KOPT-K1 (cell line): ENCODE data around the gene MRPL49.
"Not testable (repeated sequence)": the region's sequence is repeated elsewhere in the genome, so short reads cannot be mapped to it uniquely, and the experiment has no call there.

Experiments used
- H3K27ac ChIP-seq: fragments of 200-600 bp; sonication (generic); 2 replicates; pipeline ENCODE4 v1.5.1; 2016; ENCODE audit warnings: antibody characterized with exemption, mild to moderate bottlenecking, low read depth, low read length; ENCODE audit not compliant: poor library complexity, severe bottlenecking
- H3K36me3 ChIP-seq: fragments of 200-600 bp; sonication (generic); 2 replicates; pipeline ENCODE4 v1.5.1; 2017; ENCODE audit warnings: antibody characterized with exemption, mild to moderate bottlenecking, low read length, moderate library complexity; ENCODE audit not compliant: insufficient read depth
- H3K9me3 ChIP-seq: fragments of 200-600 bp; sonication (generic); 2 replicates; pipeline ENCODE4 v1.5.1; 2017; ENCODE audit warnings: antibody characterized with exemption, low read length, mild to moderate bottlenecking; ENCODE audit not compliant: insufficient read depth, poor library complexity, severe bottlenecking

MRPL49 gene

DNA sequence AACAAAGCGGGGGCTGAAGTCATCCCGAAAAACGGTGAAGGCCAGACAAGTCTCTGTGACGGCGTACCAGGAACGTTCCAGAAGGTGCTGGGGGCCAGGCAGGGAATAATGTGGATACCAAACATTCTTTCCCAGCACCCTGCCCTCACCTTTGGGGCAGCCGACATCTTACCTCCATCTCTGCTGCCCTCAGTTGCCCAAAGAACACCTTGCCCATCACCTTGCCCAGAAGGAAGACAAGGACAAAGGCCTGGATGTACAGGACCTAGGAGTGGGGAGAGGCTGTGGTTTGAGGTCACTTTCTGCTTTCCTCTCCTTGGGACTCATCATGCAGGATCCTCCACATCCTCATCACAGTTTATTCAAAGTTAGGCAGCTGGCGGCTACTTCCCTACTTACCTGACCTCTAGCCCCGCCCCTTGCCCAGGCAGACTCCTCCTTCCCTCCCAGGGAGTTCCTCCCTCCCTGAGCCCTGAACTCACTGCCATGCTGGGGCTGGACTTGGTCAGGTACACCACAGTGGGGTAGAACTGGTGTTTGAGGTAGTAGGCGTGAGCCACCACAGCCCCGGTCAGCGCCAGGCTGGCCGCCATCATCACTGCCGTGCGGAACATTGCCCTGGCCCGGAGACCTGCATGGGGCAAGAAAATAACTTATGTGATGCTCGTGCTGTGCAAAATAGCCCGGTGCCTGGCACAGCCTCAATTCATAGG lies 11.0 kb downstream of the MRPL49 start:
- Histone ChIP-seq H3K36me3 (peaks cover 49% of the 10 kb centered on the region), H3K9me3 (no peaks in the 10 kb centered on the region), H3K27ac (peak overlapping the region; percentile 92)

- peaks cover 44% of the 10 kb centered on the region for H3K36me3 ChIP-seq
- no peaks in the 10 kb centered on the region for H3K9me3 ChIP-seq
- peak overlapping the region; percentile 92 for H3K27ac ChIP-seq
Observed at GRCh38 chr11:65133724-65134123, 11.6 kb downstream of the MRPL49 start.

DNA sequence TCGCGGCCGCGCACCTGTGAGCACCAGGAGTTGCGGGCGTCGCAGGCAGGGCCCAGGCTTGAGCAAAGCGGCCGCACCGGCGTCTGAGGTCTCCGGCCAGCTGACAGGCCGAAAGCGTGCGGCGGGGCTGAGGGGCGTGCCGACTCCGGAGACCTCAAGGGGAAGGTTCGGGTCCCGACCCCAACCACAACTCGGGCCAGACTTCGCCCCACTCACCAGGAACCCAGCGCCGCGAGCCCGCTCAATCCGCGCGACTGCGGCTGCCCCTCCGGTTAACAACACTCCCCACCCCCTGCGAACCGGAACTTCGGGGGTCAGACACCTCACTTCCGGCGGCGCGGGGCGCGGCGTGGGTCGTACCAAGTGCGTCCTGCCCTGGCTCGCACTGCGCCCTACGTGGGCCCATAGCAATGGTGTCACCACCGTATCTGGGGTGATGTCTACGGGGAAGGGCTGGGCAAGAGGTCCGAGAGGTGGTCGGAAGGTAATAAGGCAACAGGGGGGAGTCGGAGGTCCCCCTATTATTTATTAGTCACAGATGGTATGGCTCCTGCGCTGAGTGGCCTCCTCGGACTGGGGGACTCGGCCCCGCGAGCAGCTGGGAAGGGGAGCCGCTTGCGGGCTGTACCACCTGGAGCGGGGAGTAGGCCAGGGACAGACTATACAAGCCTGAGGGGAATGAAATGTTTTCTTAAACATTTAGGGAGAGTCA lies 12.3 kb downstream of the MRPL49 start, which contains the start of gene SYVN1:
TSS of gene SYVN1 (minus strand) at position 280 of the 712 bp plus-strand sequence. CDS start 918 bp downstream, outside the sequence.
- H3K27ac ChIP-seq, result peak within 1 kb of the TSS; percentile 92
- no peaks in the 10 kb centered on the region for H3K9me3 ChIP-seq
- peaks cover 37% of the 10 kb centered on the region for H3K36me3 ChIP-seq

DNA sequence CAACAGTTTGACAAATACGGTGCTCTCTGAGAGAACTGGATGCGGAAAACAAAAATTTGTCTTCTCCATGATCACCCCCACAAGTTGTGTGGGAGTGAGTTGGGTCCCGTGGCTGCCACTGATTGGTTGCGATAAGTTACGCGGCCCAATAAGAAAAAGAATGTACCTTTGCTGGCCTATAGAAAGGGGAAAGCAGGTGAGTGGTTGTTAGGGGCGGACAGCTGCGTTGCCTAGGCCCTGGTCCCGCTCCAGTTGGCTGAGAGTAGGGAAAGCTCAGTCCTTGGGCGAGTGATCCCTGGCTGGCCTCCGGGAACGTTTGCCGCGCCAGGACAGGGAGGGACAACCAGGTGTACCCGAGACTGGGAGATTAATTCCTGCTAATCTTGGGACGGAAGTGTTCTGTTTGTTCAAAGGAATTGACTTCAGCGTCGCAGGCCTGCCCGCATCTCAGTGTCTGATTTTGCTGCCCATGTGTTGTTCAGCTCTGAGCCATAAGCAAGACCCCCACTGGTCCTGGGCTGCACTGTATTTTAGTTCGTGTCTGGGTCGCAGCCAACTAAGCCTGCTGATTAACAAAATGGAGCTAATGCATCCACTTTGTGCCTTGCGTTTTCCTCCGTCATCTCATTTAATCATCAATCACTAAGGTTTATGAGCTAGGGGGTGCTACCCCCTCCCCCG lies 13.0 kb downstream of the MRPL49 start:
- no peaks in the 10 kb centered on the region for H3K9me3 ChIP-seq
- H3K27ac ChIP-seq, result peak overlapping the region; percentile 92

GRCh38 chr11:65135633-65136145 lies 13.6 kb downstream of the MRPL49 start:
- Histone ChIP-seq H3K36me3 (peaks cover 24% of the 10 kb centered on the region), H3K9me3 (no peaks in the 10 kb centered on the region), H3K27ac (peak overlapping the region; percentile 92)

More for the DNA sequence above, 13.0 kb downstream of the MRPL49 start:
- H3K36me3 ChIP-seq, result peaks cover 30% of the 10 kb centered on the region

- no peak overlapping the region for H3K27ac ChIP-seq
- peaks cover 15% of the 10 kb centered on the region for H3K36me3 ChIP-seq
- H3K9me3 ChIP-seq, result no peaks in the 10 kb centered on the region
Observed at GRCh38 chr11:65136515-65137096, 14.5 kb downstream of the MRPL49 start.

DNA sequence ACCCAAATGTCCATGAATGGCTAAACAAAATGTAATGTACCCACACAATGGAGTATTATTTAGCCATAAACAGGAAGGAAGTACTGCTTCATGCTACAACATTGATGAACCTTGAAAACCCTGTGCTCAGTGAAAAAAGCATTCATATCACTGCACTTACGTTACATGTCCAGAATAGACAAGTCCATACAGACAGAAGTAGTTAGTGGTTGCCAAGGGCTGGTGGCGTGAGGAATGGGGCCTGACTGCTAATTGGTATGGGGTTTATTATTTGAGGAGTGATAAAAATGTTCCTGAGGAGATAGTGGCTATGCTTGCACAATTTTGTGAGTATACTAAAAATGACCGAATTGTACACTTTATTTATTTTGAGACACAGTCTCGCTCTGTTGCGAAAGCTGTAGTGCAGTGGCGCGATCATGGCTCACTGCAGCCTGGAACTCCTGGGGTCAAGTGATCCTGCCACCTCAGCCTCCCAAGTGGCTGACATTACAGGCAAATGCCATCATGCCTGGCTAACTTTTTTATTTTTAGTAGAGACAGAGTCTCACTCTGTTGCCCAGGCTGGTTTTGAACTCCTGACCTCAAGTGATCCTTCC lies 19.9 kb downstream of the MRPL49 start:
- no peak overlapping the region for H3K27ac ChIP-seq

GRCh38 chr11:65147352-65148075 lies 25.4 kb downstream of the MRPL49 start:
- Histone ChIP-seq H3K9me3 (peaks cover 5% of the 10 kb centered on the region), H3K36me3 (no peaks in the 10 kb centered on the region), H3K27ac (no peak overlapping the region)

More for the DNA sequence above, 19.9 kb downstream of the MRPL49 start:
- H3K9me3 ChIP-seq, result no peaks in the 10 kb centered on the region
- no peaks in the 10 kb centered on the region for H3K36me3 ChIP-seq

DNA sequence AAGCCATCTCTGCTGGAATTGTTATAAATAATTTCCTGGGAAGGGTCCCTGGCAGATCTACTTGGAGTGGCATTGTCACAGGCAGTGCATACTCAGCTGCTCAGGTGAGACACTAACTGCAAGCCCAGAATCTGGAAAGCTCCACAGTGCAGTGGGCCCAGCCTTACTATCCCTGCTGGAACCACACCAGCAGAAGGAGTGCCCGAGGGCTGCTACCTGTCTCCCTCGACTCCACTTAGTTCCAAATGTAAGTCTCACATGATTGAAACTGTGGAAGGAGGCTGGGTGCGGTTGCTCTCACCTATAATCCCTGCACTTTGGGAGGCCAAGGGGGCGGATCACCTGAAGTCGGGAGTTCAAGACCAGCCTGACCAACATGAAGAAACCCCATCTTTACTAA lies 26.5 kb downstream of the MRPL49 start:
- H3K9me3 ChIP-seq, result peaks cover 5% of the 10 kb centered on the region
- no peaks in the 10 kb centered on the region for H3K36me3 ChIP-seq
- no peak overlapping the region for H3K27ac ChIP-seq

DNA sequence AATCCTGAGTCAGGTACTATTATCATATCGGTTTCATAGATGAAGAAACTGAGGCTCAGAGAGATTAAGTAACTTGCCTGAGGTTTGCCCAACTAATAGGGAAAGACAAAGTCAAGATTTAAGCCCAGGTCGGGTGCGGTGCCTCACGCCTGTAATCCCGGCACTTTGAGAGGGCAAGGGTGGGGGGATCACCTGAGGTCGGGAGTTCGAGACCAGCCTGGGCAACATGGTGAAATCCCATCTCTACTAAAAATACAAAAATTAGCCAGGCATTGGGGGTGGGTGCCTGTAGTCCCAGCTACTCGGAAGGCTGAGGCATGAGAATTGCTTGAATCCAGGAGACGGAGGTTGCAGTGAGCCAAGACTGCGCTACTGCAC lies 28.0 kb downstream of the MRPL49 start:
- H3K36me3 ChIP-seq, H3K9me3 ChIP-seq, H3K27ac ChIP-seq: not testable (repeated sequence)

GRCh38 chr11:65150509-65151299 lies 28.6 kb downstream of the MRPL49 start:
- Histone ChIP-seq H3K36me3 (no peaks in the 10 kb centered on the region), H3K27ac (no peak overlapping the region), H3K9me3 (peaks cover 5% of the 10 kb centered on the region)

DNA sequence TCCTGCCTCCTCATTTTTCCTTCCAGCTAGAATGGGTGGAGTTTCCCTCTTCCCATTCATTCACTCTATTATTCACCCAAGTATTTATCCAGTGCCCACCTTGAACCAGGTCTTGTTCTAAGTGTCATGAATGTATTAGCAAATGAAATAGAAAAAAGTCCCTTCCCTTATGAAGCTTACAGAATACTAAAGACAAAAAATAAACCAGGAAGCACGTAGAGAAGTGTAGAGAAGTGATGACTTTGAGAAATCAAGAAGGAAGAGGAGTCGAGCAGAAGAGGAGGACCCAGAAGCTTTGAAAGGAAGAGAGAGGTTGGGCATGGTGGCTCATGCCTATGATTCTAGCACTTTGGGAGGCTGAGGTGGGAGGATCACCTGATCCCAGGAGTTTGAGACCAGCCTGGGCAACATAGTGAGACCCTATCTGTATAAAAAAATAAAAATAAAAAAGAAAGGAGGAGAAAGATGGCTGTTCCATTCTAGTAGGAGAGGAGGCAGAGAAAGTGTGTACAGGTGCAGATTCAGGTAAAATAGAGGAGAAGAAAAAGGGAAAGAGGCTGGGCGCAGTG lies 29.3 kb downstream of the MRPL49 start:
- Histone ChIP-seq H3K27ac (no peak overlapping the region), H3K36me3 (no peaks in the 10 kb centered on the region), H3K9me3 (peaks cover 5% of the 10 kb centered on the region)

- H3K36me3 ChIP-seq, result no peaks in the 10 kb centered on the region
- no peak overlapping the region for H3K27ac ChIP-seq
- H3K9me3 ChIP-seq, result peaks cover 4% of the 10 kb centered on the region
Observed at GRCh38 chr11:65152122-65152521, 30.0 kb downstream of the MRPL49 start.
